ENCODE measurements around the gene GRM7.

GRM7 gene

GRCh38 chr3:6860149-6860953 is 564 bp upstream of the GRM7 start:
- no peak for DNase-seq (ENCODE audit: low read depth)
- TF ChIP-seq CTCF (IDR thresholded peaks at IDR 0.05; ENCODE audit: control insufficient read depth, extremely low read depth, insufficient read depth), result no peak
- no peak overlapping the region for H3K4me3 ChIP-seq (ENCODE audit: low read depth, low read length)

- DNase-seq (ENCODE audit: low read depth), result no peak
- no peak for TF ChIP-seq CTCF (IDR thresholded peaks at IDR 0.05; ENCODE audit: control insufficient read depth, extremely low read depth, insufficient read depth)
- no peak overlapping the region for H3K4me3 ChIP-seq (ENCODE audit: low read depth, low read length)
Measured at GRCh38 chr3:6861625-6862000, 698 bp downstream of the GRM7 start.

- TF ChIP-seq CTCF (IDR thresholded peaks at IDR 0.05; ENCODE audit: control insufficient read depth, extremely low read depth, insufficient read depth), result no peak
- no peak overlapping the region for H3K4me3 ChIP-seq (ENCODE audit: low read depth, low read length)
- no peak for DNase-seq (ENCODE audit: low read depth)
Measured at GRCh38 chr3:6862041-6862879, 1.3 kb downstream of the GRM7 start.

- no peak for TF ChIP-seq CTCF (IDR thresholded peaks at IDR 0.05; ENCODE audit: control insufficient read depth, extremely low read depth, insufficient read depth)
- H3K4me3 ChIP-seq (ENCODE audit: low read depth, low read length), result no peak overlapping the region
- no peak for DNase-seq (ENCODE audit: low read depth)
Measured at GRCh38 chr3:6862880-6863195, 1.9 kb downstream of the GRM7 start.

- TF ChIP-seq CTCF (IDR thresholded peaks at IDR 0.05; ENCODE audit: control insufficient read depth, extremely low read depth, insufficient read depth), result no peak
- DNase-seq (ENCODE audit: low read depth), result no peak
- H3K4me3 ChIP-seq (ENCODE audit: low read depth, low read length), result no peak overlapping the region
Measured at GRCh38 chr3:6867269-6867668, 6.4 kb downstream of the GRM7 start.

- no peak overlapping the region for H3K4me3 ChIP-seq (ENCODE audit: low read depth, low read length)
- no peak for TF ChIP-seq CTCF (IDR thresholded peaks at IDR 0.05; ENCODE audit: control insufficient read depth, extremely low read depth, insufficient read depth)
- no peak for DNase-seq (ENCODE audit: low read depth)
Measured at GRCh38 chr3:6878731-6879130, 17.8 kb downstream of the GRM7 start.
